Coronary artery (tissue), 2 donors: Measurements from ENCODE around the gene TERT.
"Not testable (repeated sequence)": the region's sequence is repeated elsewhere in the genome, so short reads cannot be mapped to it uniquely, and the experiment has no call there.

Source experiments
- DNase-seq: peaks from one replicate; pipeline ENCODE4 v3.0.0-alpha.2; 2017; ENCODE audit warnings: low spot score
- H3K27ac ChIP-seq, 2 donors: fragments of 200-600 bp; sonication (generic); one replicate each; pipeline ENCODE4 v1.5.1; 2016 to 2019
- H3K4me3 ChIP-seq: fragments of 200-600 bp; sonication (generic); 2 replicates; pipeline ENCODE4 v1.5.1; 2016; ENCODE audit warnings: mild to moderate bottlenecking, moderate library complexity
- CTCF ChIP-seq: fragments of 200-600 bp; sonication (generic); IDR thresholded peaks from one replicate; pipeline ENCODE4 v1.5.1; 2019; ENCODE audit warnings: antibody characterized with exemption

The TERT gene

DNA sequence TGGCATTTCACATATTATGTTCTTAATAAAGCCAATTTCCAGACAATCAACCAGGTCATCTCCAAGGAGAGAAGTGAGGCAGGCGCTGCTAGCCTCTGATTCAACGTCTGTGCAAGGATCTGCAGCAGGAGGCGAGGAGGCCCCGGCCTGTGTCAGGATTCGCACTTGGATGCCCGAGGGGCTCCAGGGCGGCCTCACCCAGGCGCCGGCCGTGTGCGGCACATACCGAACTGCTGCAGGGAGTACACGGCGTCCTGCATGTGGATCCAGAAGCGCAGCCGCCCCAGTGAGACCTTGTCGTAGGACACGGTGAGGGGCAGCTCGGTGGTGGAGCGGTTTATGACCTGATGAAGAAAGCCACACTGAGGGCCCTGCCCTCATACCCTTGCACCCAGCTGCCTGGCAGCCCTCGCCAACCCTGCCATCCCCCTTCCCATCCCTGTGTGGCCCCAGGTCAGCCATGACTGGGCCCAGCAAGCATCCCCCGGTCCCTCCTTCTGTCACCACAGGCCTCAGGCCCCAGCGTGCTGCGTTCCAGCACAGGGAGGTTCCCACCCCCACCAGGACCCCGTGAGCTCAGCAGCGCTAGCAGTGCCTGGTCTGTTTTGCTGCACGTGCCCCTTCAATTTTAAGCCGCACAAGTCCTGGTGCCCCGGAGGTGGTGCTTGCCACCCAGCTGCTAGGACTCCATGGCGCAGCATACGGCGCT, 40.1 kb upstream of the TERT start:
- no peak for TF ChIP-seq CTCF
- Histone ChIP-seq H3K4me3 (no peak overlapping the region), H3K27ac (no peak overlapping the region)
- no peak for DNase-seq

DNA sequence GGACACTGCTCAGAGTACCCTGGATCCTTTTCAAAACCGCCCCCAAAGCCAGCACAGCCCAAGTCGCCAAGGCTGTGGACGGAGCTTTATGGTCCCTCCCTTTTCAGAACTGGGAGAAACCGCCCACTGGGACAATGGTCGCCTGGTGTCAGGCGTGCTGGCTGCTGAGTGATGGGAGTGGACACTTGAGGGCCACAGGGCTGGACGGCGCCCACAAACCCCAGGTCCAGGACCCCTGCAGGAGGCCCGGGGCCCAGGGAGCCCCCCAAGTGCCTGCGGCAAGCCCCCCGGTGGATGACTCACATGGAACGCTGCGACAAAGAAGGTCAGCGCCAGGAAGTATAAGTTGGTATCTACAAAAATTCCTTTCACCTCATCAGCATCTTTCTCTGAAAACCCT, 39.1 kb upstream of the TERT start:
- TF ChIP-seq CTCF = no peak
- H3K27ac ChIP-seq = no peak overlapping the region
- DNase-seq = no peak

DNA sequence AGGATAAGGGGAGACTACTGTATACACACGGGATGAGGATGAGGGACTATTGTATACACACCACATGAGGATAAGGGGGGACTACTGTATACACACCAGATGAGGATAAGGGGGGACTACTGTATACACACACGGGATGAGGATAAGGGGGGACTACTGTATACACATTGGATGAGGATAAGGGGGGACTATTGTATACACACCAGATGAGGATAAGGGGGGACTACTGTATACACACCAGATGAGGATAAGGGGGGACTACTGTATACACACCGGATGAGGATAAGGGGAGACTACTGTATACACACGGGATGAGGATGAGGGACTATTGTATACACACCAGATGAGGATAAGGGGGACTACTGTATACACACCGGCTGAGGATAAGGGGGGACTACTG, 38.4 kb upstream of the TERT start:
- not testable (repeated sequence) for H3K27ac ChIP-seq, DNase-seq

More for the DNA sequence above, 39.1 kb upstream of the TERT start:
- H3K4me3 ChIP-seq = no peak overlapping the region

GRCh38 chr5:1332461-1333001, 37.7 kb upstream of the TERT start:
- H3K4me3 ChIP-seq = no peak overlapping the region
- DNase-seq = no peak
- no peak for TF ChIP-seq CTCF
- no peak overlapping the region for H3K27ac ChIP-seq

More for the DNA sequence above, 38.4 kb upstream of the TERT start:
- H3K4me3 ChIP-seq = not testable (repeated sequence)

DNA sequence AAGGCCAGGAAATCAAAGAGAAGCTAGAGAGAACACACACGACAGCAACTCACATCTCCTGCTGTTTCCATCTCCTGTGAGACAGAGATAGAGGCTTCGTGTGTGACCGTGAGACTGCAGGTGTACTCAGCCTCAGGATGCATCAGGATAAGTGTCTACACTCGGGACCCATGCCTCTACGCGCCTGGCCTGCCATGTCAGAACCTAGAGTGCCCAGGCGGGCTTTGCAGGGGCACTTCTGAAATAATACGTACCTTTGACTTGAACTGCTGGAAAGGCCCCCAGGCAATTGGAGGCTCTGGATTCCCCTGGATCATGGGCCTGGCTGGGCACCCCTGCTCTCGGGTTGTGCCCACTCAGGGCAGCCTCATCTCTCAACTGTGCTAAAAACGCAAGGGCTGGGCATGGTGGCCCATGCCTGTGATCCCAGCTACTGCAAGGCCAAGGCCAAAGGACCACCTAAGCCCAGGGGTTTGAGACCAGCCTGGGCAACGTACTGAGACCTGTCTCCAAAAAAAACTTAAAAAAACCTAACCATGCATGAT, 37.1 kb upstream of the TERT start:
- Histone ChIP-seq H3K27ac (no peak overlapping the region), H3K4me3 (no peak overlapping the region)
- no peak for TF ChIP-seq CTCF
- DNase-seq = no peak

DNA sequence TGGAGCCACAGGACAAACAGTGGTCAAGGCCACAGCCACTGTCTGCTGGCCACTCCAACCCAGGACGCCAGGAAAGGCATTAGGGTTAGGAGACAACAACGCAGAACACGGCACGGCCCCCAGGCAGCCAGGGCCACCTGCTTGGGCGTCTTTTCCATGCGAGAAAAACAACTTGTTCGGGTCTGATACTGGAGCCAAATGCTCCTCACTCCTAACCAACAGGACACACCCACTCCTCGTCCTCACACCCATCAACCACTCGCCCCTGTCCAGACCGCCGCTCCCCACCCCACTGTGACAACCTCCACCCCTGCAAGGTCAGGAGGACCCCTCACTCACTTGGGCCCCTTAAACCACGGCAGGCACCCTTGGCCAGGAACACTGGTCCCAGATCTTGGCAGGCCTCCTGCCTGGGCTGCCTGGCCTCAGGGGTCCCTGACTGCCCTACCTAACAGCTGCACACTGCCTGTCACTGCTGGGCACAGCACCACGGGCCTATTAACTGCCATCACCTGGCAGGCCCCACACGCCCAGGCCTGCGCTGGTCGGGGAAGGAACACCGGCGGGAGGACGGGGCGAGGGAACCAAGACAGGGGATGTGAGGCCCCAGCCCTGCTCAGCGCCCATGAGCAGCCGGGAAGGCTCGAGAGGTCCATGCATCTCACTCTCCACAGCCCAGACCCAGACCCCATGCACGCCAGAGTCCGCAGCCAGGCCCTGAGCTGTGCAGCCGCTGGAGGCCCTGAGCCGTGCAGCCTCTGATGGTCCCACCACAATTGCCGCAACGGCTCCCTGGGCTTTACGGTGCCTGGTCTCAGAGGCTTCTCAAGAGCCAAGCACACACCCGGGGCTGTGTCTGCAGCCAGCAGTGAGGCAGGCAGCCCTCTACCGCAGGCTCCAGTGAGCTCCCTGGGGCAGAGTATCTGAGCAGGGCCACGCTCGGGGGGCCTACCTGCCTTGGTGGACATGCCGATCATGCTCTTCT, 36.3 kb upstream of the TERT start:
- no peak overlapping the region for H3K4me3 ChIP-seq
- no peak overlapping the region for H3K27ac ChIP-seq
- no peak for TF ChIP-seq CTCF
- no peak for DNase-seq

- Histone ChIP-seq H3K4me3 (no peak overlapping the region), H3K27ac (no peak overlapping the region)
- no peak for DNase-seq
- no peak for TF ChIP-seq CTCF
These were observed 35.4 kb upstream of the TERT start for GRCh38 chr5:1330146-1330846.
